ENCODE results near the gene GP1BB.

Gene GP1BB

DNA sequence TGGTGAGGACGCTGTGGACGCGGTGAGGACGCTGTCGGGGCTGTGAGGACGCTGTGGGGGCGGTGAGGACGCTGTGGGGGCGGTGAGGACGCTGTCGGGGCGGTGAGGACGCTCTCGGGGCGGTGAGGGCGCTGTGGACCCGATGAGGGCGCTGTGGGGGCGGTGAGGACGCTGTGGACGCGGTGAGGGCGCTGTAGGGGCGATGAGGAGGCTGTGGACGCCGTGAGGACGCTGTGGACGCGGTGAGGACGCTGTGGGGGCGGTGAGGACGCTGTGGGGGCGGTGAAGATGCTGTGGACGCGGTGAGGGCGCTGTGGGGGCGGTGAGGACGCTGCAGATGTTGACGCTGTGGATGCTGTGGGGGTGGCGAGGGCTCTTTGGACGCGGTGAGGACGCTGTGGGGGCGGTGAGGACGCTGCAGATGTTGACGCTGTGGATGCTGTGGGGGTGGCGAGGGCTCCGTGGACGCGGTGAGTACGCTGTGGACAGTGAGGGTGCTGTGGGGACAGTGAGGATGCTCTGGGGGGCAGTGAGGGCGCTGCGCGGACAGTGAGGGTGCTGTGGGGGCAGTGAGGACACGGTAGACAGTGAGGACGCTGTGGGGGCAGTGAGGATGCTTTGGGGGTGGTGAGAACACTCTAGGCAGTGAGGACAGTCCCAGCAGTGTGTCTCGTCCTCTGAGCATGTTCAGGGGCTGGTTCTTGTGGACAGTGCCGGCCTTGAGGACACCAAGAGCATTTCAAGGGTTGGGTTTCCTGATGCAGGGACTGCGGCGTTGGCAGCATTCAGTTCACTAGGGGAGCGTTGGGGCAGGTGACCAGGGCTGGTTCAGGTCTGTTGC, 4.2 kb downstream of the GP1BB start:
- DNase-seq, result no peak

DNA sequence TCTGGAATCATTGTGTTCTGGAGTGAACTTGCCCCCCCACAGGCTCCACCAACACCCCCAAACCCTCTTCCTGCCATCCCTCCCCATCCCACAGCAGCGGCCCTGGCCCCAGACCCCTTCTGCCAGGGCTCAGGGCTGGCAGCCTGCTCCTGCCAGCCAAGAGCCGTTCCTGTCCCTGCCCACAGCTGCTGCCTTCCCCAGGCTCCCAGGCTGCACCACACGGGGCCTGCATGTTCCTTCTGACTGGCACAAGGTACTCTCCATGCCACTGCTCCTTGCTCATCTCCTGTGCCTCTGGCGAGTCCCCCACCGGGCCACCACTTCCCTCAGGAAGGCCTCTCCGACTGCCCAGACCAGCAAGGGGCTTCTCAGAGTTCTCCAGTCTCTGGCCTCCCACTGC, 4.9 kb downstream of the GP1BB start:
- DNase-seq, result no peak

DNA sequence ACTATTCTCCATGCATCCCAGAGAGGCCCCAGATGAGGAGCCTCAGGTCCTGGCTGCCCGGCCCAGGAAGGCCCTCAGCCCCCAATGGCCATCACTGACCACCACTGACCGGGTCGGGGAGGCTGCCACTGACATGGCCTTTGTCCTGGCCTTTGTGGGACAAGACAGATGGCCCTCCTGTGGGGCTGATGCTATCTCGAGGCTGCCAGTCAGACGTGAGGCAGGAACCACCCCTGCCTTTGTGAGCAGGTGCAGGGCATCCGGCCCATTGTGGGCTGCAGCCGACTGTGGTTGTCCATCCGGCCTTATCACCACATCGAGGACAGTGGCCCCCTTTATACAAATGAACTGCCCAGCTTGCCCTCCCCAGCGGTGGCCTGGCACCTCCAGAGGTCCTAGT, 5.5 kb downstream of the GP1BB start:
- DNase-seq, result no peak

DNA sequence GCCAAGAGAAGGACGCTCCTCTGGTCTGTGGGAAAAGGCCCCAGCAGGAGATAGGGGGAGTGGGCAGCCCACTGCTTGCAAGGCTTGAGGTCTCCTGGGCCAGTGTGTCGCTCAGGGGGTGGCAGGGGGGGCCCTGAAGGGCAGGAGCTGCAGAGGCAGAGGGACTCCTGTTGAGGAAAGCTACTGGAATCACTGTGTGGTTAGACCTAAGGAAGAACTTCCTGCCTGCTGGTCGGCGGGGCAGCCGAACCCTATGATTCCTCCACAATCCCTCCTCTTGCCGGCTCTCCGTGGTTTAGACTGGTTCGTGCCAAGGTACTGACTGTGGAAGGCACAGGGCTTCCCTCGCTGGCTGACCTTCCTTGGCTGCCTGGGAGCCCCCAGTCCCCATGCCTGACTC, 6.2 kb downstream of the GP1BB start:
- DNase-seq, result no peak

DNA sequence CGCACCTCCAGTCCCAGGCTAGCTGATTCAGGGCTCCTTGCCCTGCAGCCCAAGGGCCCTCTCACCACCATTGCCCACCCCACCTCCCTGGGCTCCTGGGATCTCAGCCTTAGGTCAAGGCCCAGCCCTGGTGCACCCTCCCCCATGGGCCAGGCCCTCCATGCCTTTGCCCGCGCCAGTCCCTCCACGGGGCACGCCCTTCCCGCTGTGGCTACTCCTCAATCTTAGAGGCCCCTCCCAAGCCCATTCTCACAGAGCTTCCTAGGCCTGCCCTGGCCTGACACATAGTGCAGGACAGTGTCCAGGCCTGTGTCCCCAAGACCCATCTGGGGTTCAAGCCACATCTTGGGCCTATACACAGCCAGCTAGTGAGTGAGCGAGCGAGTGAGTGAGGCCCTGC, 6.9 kb downstream of the GP1BB start:
- DNase-seq, result no peak

DNA sequence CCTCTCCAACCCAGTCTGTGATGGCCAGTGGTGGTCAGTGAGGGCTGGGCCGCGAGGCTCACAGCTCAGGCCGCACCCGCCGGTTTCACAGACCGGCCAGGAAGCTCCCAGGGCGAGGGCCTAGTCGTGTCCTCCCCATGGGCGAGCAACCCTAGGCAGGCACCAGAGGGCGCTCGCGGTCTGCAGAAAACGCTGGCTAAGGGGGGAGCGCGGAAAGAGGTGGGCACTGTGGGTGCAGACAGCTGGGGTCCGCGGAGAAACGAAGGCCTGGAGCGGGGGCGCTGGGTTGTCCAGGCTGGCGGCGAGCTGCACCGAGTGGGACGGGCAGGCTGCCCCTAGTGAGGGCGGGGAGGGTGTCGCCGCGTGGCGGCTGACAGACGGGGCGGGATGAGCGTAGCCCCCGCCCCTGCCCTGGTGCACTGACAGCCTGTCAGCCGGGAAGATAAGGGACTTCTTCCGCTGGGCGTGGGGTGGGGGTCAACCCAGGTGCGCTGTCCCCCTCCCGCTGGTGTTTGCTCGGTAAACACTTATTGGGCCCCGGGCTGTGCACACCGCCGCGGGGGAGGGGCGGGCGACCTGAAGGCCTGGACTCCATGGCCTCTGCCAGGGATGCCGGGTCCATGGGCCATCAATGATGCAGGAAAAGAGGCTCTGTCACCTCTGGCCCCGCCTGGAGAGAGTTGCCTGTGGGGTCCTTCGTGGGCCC, 7.5 kb downstream of the GP1BB start:
- DNase-seq, result peak; percentile 98

DNA sequence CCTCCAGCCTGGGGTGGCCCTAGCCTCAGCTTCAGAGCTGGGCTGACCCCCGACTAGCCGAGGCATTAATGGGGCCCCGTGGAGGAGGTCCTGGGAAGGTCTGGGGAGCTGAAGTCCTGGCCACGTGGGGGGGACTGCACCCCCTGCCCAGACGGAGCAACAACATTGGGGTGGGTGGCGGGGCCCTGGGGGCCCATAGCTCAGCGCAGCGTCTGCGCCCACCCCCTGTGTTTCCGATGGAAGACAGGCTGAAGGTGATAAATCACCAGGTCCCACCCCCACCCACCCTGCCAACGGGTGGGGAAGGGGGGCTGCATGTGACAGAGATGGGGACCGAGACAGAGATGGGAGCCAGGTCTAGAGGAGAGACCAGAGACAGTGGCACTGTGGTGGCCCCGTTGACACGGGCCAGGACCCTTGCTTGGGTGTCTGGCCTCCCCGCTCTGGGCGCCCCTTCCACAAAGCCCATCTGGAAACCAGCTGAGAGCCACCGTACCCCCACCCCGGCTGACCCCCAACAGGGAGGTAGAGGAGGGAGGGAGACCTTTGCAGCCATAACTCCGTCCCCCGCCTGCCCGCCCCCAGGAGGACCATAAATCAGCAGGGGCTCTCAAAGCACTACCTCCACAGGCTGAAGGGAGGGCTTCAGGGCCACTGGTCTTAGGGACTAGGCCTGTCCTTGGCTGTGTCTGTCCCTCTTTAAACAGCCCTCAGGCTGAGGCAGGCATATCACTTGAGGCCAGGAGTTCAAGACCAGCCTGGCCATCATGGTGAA, 8.2 kb downstream of the GP1BB start:
- DNase-seq, result no peak

DNA sequence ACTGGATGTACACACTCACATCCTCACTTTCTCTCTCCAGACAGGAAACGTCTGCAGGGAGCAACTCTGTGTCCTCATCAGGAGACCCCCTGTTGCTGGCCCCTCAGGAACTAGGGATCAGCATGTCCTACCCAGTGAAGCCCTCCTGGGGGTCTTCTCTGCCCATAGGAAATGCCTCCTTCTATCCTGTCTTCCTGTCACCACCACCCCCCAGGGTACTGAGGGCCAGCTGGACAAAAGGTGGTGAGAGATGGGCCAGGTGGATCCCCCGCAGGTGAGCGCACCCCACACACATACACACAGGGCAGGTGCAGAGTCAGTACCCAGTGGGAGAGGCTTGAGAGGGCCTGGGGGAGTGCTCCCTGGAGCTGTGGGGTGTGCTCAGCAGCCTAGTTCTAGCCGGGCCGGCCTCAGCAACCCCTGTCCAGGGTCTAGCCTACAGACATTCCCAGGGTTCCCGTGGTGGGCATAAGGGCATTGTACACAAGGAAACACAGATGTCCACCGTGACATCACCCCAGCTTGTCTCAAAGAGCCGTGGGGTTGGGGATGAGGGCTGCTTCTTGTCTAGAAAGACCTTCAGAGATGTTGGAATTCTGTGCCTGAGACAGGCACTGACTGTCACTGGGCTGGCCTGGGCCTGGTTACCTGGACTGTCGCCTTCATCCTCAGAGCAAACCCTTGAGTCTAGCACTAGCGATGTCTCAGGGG, 9.2 kb downstream of the GP1BB start:
- no peak for DNase-seq

DNA sequence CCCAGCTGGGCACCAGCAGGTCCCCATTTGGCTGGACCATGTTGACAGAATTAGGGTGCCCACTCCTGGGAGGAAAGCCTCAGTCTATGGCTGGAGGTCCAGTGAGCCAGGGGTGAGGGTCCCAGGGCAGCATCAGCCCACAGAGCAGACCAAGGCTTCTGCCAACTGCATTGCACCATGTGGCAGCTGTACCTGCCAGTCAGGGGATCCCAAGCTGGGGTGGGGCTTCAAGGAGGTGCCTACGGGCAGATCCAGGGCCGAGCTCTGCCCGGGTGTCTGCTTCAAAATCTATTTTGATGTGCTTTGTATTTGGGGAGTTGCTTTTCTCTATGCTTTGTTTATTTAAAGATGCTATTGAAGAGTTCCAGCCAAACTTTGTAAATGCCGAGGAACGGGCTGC, 10.4 kb downstream of the GP1BB start:
- no peak for DNase-seq

DNA sequence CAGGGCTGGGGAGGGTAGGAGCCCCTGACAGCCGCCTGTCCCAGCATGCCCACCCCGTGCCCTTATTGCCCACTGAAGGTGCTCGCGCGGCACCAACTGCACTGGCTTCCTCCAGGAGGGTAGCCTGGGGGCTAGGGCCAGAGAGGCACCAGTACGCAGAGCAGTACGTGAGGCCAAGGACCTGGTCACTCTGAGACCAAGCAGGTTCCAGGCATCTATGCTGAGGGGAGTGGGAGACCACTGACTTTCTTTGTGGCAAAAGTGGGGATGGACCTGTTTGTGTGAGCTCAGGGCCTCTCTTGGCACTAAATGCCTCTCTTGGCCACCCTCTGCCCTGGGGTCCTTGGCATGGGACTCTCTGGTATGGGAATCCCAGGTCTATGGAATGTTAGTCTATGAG, 10.8 kb downstream of the GP1BB start:
- no peak for DNase-seq

DNA sequence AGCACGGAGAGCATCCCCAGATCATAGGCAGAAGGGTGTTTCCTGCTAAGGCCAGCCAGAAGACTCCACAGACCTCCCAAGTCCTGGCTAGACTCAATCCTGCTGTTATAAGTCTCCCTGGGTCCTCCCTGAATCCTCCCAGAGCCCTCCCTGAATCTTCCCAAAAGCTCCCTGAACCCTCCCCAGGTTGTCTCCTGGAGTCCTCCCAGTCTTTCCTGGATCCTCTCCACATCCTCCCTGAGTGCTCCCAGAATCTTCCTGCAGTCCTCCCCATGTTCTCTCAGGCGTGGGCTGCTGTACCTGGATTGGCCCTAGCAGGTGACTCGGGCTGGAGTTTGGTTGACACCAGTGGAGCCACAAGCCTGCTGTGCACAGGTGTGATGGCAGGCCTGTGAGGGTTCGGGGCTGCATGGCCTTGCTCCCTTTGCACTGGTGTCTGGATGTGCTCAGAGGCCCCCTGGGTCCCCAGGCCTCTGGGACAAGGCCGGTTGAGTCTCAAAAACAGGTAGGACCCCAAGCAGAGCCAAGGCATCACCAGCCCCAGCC, 11.6 kb downstream of the GP1BB start:
- DNase-seq, result no peak

DNA sequence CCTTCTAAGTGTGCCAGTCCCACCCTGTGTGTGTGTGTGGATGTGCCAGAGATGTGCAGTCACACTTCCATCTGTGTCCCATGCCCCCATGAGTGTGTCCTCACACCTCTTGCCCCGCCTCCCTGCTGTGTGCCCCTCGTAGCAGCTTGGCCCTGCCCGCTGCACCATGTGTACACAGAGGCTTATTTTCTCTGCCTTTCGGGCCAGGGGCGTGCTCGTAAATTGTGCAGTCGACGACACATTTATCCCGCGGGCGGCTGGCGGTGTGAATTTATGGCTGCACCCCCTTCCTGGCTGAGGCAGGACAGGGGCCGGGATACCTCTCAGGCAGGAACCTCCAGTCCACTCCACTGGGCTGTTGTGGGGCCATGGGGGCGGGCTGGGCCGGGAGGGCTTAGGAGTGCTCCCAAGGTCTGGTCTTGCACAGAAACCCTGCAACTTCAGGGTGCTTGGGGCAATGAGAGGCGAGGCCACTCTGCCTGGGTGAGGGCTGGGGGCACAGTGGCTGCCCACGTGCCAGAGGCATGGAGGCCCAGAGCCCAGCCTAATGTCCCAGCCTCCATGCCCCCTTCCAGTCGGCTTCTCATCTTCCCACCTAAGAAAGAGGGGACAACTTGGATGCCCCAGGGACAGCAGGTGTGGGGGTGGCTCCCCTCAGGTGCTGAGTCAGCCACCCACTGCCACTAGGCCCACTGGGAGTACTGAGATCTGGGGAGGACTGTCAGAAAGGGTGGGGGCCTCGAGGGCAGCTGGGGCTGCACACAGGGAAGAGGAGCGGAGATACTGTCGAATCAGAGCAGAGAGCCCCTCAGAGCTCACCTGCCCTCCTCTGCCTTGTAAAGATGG, 12.5 kb downstream of the GP1BB start:
- DNase-seq, result no peak

DNA sequence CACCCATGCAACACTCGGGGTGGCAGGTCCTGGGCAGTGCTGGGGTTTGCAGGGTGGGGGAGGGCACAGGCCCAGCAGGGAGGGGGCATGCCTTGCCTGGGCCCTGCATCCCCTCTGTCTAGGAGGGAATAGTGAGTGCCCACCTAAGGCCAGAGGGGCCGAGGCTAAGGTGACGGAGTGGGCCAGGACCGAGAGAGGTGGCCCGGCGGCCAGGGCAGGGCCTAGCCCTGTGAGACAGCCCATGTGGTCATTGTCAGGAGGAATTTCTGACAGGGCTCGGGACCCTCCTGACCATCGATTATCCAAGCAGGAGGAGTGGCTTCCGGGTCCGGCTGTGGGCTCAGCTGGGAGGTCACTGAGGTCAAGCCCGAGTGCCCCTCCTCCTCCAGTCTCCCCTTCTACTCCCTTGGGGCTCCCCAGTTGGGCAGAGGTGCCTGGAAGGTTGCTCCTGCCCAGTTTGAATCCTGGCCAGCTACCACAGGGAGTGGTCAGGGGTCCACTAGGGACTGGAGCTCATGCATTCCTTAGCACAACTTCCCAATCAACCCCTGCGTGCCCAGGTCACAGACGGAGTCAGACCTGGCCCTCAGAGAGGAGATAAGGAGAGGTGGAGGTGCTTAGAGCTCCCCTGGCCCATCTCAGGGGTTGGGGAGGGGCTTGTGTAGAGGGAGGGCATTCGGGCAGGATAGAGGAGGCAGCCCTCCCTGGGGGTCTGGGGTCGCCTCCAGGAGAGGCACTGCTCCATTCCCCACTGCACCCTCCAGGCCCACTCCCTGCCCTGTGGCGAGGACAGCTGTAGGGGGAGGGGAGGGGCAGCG, 14.7 kb downstream of the GP1BB start:
- DNase-seq, result no peak

DNA sequence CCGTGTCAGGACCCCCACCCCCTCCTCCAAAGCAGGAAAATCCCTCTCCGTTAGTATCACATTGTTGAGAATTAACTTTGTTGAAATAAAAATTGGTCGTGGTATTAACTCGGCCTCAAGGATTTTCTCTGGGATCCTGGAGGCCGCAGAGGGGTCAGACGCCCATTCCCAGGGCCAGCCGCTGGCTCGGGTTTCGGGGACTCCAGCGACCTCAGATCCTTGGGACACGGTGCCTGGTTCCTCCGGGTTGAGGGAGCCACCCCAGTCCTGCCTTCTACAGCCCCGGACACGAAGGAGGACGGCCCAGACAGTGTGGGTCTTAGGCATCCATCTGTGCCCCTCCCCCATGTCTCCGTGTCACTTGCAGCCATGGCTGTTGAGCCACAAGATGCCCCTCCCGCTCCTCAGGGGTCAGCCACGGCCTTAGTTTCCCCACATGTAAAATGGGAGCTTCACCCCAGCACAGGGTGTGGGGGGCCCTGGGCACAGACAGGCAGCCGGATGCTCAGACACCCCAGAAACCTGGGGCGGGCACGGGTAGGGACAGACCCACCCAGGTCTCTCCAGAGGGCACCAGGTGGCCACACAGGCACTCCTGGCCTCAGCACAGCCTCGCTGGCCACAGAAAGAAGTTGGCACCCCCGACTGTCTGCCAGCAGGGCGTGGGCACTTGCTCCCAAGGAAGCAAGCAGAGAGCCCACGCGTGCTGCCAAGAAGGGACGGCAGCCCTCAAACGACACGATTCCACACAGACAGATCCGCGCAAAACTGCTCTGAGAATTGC, 15.5 kb downstream of the GP1BB start:
- DNase-seq, result no peak

DNA sequence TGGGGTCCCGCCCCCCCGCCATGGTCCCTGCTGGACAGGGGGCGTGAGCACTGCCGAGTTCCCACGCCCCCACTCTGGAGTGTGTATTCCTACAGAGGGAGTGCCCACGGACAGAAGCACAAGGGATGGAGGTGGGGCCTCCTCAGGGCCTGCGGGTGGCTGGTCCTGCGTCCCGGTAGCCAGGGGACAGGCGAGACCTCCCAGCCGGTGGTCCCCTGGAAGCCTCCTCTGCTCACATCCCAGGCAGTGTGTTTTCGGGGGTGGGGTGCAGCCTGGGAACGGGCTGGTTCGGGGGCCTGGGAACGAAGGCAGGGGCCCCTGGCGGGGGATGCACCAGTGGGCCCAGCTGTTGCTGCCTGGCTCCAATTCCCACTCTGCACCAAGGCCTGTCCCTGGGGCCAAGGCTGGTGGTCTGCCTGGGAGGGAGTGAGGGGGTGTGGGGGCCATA, 16.1 kb downstream of the GP1BB start:
- DNase-seq, result no peak

DNA sequence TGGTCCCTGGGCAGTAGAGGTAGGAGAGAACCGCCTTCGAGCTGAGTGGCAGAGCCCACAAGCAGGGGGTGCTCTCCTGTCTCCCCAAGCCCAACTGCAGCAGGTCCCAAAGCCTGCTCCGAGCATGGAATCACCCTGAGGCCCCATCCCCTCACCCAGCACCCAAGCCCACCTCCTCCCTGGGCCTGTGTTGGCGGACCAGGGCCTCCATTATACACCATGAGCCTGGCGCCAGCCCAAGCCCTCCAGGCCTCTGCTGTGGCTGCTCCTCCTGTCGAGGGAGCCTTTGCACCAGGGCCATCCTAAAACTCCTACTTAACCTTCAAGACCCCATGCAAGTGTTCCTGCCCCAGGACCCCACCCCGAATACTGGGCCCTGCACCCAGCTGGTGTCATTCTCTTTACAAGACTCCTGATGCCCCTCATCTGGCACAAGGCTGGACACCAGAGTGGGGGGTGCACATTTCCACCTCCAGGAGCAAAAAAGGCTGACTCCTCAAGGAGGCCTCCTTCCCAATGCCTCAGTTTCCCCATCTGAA, 16.6 kb downstream of the GP1BB start:
- DNase-seq, result no peak

DNA sequence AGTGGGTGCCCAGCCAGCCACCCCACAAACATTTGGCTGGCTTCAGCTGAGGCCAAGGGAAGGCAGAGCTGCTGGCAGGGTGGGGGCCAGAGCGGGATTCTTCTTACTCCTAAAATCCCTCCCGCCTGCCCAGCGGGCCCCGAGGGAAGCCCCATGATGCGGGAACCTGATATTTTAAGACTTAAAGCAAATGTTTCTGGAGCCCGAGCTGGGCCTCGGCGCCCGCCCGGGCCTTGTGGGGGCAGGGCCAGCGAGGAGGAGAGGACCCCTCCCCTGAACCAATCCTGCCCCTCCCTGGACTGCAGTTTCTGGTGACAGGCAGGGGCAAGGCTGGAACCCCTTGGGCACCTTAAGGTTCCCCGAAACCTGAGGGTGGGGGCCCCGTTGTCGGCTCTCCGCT, 17.2 kb downstream of the GP1BB start:
- no peak for DNase-seq

DNA sequence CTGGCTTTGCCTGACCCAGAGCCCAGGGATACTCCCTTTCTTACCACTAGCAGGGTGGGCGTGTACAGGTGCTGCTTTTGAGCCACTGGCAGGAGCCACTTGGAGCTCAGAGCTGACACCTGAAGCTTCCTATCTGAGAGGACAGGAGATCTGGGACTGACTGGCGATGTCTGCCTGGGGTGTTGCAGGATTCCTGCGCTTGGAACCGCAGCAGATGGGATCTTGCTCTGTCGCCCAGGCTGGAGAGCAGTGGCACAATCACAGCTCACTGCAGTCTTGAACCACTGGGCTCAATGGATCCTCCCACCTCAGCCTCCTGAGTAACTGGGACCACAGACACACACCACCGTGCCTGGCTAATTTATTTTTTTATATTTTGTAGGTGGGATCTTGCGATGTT, 17.7 kb downstream of the GP1BB start:
- DNase-seq, result no peak

DNA sequence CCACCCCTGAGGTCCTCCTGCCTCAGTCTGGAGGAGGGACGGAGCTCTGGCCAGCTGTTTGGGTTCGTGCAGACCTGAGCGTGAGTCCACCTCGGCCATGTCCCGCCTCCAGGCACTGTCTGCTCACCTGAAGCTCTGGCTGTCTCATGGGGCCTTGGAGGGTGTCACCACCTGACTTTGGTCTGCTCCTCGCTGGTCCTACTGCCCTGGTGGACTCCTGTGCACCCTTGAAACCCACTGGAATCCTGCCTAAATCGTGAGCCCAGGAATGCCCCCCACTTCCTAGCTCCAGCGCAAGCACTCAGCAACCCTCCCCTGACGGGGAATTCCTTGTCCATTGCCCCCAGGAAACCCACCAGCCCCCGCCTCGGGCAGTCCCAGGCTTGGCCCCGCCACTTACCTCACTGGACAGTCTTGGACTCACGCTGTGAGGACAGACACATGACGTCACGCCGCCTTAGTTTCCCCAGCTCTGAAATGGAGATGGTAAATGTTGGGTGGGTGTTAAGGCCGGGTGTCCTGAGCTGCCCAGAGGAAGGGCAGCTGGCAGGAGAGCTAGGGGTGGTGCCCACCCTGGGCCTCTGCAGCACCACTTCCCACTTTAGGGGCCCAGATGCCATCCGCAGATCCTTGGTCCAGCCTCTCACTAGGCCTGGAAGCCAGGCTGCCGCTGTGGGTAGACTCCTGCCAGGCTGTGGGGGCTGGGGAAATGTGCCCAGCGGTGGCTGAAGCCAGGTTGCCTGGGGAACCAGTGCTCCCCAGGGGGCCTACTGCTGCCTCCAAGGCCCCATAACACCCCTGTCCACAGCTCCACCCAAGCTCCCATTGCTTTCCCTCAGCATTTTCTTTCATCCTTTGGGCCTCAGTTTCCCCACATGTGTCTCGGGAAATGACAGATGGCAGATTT, 19.1 kb downstream of the GP1BB start:
- DNase-seq, result no peak
